HUDEP-2 (cell line): Measurements from ENCODE around the gene DNAAF6.

Source experiments
- DNase-seq, 76 experiments: peaks; one replicate each; lab custom pipeline; 2025; ENCODE audit not compliant: unreplicated experiment in 76 of 76; lab: John Stamatoyannopoulos, UW

DNAAF6 gene

GRCh38 chrX:107290019-107290418 lies 83.6 kb downstream of the DNAAF6 start:
- no peak for DNase-seq

- no peak for DNase-seq
Measured at GRCh38 chrX:107293056-107293455, 86.6 kb downstream of the DNAAF6 start.
